Measurements from ENCODE around the gene CLCN6.

DNA sequence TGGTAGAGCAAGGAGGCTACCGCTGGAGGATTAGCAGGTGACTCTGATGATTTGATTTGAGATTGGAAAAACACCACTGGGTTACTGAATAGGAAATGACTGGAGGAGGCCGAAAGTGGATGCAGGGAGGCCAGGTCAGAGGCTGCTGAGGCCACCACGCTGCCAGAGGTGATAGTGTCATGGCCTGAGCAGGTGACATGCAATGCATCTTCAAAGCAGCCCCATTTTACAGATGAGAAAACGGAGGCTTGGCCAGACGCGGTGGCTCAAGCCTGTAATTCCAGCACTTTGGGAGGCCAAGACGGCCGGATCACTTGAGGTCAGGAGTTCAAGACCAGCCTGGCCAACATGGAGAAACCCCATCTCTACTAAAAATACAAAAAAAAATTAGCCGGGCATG lies 31.2 kb upstream of the CLCN6 start:
- TF ChIP-seq, protein P1, sequence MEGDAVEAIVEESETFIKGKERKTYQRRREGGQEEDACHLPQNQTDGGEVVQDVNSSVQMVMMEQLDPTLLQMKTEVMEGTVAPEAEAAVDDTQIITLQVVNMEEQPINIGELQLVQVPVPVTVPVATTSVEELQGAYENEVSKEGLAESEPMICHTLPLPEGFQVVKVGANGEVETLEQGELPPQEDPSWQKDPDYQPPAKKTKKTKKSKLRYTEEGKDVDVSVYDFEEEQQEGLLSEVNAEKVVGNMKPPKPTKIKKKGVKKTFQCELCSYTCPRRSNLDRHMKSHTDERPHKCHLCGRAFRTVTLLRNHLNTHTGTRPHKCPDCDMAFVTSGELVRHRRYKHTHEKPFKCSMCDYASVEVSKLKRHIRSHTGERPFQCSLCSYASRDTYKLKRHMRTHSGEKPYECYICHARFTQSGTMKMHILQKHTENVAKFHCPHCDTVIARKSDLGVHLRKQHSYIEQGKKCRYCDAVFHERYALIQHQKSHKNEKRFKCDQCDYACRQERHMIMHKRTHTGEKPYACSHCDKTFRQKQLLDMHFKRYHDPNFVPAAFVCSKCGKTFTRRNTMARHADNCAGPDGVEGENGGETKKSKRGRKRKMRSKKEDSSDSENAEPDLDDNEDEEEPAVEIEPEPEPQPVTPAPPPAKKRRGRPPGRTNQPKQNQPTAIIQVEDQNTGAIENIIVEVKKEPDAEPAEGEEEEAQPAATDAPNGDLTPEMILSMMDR (IDR thresholded peaks at IDR 0.05): no peak
- no peak for TF ChIP-seq POLR2A (IDR thresholded peaks at IDR 0.05)

Data from body of pancreas (tissue), 4 donors.